CD4-positive, alpha-beta T cell treated with Interleukin-15 for 1 hour (primary cell): ENCODE data around the gene NAB1.
A peak's percentile ranks its signal among the peaks of the same experiment; 100 is the strongest.
"Not testable (repeated sequence)": the region's sequence is repeated elsewhere in the genome, so short reads cannot be mapped to it uniquely, and the experiment has no call there.

ENCODE experiments used
- DNase-seq: peaks from one replicate; pipeline ENCODE4 v3.0.0-alpha.2; 2020

Gene NAB1

GRCh38 chr2:190649035-190649797 is at the start of gene NAB1:
TSS of gene NAB1 (plus strand) at chr2:190649083. CDS start at chr2:190659177, 10,094 bp downstream.
- peak; percentile 48 for DNase-seq

DNA sequence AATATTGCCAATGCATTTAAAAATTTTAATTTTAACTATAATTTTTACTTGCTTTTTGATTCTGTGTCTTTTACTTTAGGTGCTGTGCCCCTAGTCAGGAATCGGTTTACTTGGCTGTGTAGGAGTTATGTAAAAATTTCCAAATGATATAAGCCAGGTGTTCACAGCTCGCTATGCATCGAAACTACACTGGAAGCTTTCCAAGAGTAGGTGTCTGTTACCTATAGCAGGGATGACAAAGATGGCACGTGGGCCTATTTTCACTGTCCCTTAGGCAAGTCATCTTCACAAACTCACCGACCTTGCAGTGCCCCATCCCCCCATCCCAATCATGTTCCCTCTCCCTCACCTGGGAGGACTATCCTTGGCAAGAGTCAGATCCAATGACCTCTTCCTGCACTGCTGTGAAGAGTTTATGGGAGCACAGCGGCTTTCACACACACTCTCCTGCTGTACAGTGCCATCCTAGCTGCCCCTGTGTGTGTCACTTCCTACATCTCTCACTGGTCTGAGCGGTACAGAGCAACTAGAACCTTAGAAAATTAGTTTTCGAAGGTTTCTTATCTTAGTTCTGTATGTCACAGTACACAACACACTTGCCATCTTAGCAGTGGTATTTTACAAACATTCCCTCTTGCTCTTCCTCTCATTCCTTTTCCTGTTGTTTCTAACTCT is 49.2 kb upstream of the NAB1 start:
- DNase-seq = no peak

DNA sequence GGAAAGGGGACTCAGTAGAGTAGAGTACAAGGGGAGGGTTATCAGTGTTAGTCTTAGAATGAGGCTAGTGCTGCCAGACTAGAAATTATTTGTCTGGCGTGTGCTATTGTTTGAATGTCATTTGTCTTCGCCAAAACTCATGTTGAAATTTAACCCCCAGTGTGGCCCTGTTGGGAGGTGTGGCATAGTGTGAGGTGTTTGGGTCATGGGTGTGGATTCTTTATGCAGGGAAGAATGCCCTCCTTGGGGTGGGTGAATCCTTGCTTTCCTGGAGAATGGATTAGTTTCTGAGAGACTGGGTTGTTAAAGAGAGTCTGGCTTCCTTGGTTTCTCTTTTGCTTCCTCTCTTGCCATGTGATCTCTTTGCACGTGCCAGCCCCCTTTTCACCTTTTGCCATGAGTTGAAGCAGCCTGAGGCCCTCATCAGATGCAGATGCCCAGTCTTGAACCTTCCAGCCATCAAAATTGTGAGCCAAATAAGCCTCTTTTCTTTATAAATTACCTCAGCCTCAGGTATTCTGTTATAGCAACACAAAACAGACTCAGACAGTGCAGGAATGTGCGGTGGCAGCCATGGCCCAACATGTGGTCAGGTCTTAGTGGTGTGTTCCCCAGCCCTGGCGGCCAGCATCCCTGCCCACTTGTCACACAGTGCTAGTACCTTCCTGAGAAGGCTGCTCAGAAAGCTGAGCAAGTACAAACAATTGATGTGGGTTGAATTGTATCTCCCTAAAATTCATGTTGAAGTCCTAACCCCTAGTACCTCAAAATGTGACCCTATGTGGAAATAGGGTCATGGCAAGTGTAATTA is 48.4 kb upstream of the NAB1 start:
- no peak for DNase-seq

DNA sequence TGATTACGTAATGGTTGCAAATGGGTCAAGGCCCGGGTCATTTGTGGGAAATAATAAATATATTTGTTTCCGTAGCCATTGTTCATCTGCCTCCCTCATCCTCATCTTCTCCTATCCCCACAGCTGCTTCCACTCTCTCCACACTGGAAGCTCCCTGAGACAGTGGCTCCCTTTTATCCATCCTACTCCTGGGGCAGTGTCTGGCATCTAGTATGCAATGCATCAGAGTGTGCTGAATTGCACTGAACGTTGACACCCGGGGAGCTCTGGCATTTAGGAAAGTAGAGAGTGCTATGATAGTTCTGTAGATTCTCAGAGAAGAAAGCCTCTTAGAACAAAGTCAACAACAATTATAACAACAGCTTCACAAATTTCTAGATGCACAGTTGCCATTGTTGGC is 45.5 kb upstream of the NAB1 start:
- no peak for DNase-seq

DNA sequence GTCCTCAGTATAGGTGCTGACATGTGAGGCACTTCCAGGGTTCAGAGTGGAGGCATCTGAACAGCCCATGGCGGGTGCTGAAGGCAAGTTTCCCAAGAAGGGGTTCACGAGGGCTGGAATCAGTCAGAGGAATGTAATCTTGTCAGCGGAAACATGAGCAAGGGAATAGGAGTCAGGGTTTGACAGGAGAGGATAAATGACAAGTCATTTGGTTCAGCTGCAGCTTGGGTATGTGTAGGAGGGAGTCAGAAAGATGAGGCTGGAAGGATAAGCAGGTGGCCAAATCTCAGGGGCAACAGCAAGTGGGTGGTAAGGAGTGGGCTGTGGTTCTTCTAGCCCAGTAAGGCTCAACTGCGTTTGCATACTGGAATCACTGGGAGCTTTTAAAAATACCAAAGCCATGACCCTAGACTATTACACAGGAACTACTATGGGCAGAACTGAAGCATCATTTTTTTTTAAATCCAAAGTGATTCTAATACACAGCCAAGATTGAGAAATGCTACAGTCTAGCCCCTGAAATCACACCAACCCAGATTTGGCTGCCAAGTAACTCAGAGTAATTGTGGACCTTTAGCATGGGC is 41.8 kb upstream of the NAB1 start:
- DNase-seq = no peak

- DNase-seq = no peak
These were observed 41.1 kb upstream of the NAB1 start for GRCh38 chr2:190607657-190608357.

DNA sequence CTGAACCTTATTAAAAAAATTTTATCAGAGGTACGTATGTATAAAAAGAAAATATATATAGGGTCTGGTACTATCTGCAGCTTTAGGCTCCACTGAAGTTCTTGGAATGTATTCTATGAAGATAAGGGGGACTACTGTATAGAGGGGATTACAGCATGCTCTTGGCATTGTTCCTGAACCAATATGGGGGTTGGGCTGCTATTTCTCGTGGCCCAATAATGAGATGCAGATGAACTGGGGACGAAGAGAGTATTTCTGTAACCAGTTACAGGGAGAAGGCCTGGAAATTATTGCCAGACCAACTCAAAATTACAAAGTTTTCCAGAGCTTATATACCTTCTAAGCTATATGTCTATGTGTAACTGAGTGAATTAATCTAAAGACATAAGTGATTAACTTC is 40.0 kb upstream of the NAB1 start:
- DNase-seq = not testable (repeated sequence)

GRCh38 chr2:190609397-190609796 is 39.5 kb upstream of the NAB1 start:
- DNase-seq = not testable (repeated sequence)

DNA sequence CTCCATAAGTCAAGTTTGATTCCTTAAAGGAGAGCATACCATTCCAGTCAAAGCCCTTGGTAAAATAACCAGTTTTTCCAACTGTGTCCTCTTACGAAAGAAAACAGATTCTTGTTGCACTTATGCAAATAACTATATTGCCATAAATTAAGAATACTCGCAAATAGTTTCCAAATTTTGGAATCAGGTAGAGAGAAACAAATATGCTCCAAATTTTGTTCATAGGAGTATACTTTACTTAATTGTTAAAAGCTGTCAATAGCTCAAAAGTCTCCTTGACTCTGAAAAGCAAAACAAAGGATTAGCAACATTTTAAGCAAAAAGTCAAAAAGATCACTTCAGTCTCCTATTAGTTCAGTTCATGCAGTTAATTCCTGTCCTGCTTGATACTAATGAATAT is 38.4 kb upstream of the NAB1 start:
- not testable (repeated sequence) for DNase-seq

- no peak for DNase-seq
These were observed 33.2 kb upstream of the NAB1 start for GRCh38 chr2:190615555-190616200.

GRCh38 chr2:190618030-190618429 is 30.9 kb upstream of the NAB1 start:
- DNase-seq = no peak

GRCh38 chr2:190625691-190626090 is 23.2 kb upstream of the NAB1 start:
- no peak for DNase-seq

GRCh38 chr2:190626641-190627210 is 22.2 kb upstream of the NAB1 start:
- no peak for DNase-seq

- DNase-seq = peak; percentile 19
These were observed 21.2 kb upstream of the NAB1 start for GRCh38 chr2:190627448-190628412.

DNA sequence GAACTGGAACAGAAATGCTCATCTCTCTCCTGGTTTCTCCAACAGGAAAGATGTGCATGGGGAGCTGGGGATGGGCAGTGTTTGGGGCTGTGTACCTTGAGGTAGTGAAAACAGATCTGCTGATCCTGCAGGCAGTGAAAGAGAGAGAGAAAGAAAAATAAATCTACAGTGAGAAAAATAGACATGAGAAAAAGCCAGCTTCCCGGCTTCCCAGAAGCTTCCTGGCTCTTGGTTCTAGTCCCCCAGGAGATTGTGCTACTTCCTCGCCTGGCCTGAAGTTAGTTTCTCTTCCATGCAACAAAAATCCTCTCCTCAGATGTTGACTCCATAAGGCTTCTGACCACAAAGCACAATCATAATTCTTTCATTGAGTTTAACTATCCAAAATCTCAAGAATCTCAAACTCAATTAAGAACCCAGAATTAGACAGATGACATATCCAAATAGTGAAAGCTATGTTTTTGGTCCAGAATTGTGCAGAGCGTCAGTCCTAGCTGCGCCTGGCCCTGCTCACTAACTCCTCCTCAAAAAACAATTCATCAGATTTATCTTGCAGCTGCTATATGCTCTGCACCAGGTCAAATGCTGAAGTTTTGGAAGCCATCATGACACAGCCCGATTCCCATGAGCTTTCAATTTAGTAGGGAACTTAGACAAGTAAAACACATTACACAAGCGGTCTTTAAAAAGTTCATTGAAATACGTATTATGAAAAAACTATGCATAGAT is 20.1 kb upstream of the NAB1 start:
- no peak for DNase-seq

DNA sequence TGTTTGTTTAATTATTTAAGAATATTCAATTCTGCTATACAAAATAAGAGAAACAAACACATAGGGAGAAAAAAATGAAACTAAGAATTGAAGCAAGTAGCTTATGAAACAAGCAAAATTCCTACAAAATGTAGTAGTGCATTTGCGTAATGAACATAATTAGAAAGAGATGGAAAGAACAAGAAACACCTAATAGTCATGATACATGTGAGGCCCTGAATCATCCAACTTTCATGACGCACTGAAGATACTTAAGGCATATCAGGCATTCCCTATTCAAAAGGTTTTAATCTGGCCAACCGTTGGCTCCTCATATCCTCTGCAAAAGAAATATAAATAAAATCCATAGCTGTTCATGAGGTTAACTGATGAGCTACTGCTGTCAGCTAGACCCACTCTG is 14.5 kb upstream of the NAB1 start:
- DNase-seq = no peak

DNA sequence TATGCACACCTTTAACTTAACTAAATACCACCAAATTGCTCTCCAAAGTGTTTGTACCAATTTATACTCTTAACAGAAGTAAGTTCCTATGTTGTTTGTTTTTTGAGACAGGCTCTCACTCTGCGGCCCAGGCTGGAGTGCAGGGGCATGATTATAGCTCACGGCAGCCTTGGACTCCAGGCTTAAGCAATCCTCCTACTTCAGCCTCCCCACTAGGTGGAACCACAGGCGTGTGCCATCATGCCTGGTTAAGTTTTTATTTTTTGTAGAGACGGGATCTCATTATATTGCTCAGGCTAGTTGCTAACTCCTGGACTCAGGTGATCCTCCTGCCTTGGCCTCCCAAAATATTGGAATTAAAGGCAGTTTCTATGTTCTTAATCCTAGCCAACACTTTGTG is 13.1 kb upstream of the NAB1 start:
- DNase-seq = no peak

DNA sequence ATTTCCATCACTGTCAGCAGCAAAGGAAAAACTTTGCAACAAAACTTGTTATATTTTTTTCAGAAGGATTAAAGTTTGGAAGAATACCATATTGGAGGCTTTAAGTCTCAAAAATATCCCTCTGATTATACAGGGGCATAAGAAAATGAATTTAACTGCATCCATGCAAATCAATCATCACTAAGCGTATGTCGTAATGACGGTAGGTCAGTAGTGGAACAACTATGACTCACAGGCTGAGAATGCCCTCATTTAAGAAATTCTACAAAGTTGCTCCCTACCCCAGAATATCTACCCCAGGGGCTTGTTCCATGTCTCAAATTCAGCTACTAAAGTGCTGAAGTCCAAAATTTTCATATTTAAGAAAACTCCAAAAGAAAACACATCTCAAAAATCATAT is 12.5 kb upstream of the NAB1 start:
- DNase-seq = no peak

DNA sequence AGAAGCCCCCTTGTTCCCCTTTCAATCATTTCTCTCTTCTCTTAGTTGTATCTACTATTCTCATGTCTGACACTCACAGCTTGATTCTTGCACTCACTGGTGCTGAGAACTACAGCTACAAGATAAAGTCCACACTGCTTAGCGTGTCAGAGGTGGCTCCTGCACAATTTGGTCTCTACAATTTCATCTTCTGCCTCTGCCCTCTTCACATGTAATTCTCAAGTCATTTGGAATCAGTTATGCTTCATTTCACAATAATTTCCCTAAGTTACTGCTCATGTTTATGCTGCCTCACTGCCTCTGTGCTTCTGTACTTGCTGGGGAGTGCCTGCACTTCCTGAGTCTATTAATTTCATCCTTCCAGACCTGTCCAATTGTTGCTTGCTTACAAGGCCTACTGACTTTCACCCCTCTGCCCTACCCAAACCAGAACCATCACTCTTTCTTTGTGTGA is 11.6 kb upstream of the NAB1 start:
- no peak for DNase-seq
